ENCODE results near the gene SUPT20HL1. TPM values are rescaled to one million over a fixed set of nuclear protein-coding genes. Genes with fewer than 3 reads are reported as not detected.
"Not testable (repeated sequence)": the region's sequence is repeated elsewhere in the genome, so short reads cannot be mapped to it uniquely, and the experiment has no call there.

SUPT20HL1 gene
- total RNA-seq = not detected

GRCh38 chrX:24360272-24360671 lies at the start of gene SUPT20HL1:
SUPT20HL1 (plus strand) TSS chrX:24360639; CDS start chrX:24362761, 2,122 bp downstream.
- Mint-ChIP-seq H3K36me3 (no peaks in the 10 kb centered on the region), H3K9me3 (ENCODE audit: low read depth) (no peaks in the 10 kb centered on the region), H3K4me1 (peaks cover 14% of the 10 kb centered on the region), H3K4me3 (no peak within 1 kb of the TSS), H3K27ac (no peak within 1 kb of the TSS), H3K27me3 (no peaks in the 10 kb centered on the region)
- CTCF ChIA-PET = no interaction called here
- DNase-seq = no peak
- ATAC-seq = no peak

- H3K4me1 Mint-ChIP-seq; DNase-seq; H3K4me3 Mint-ChIP-seq; ATAC-seq; H3K27me3 Mint-ChIP-seq; H3K36me3 Mint-ChIP-seq; CTCF ChIA-PET; H3K27ac Mint-ChIP-seq; H3K9me3 Mint-ChIP-seq (ENCODE audit: low read depth): not testable (repeated sequence)
Observed at GRCh38 chrX:24310916-24311315, 49.5 kb upstream of the SUPT20HL1 start.

- H3K9me3 Mint-ChIP-seq (ENCODE audit: low read depth); CTCF ChIA-PET: not testable (repeated sequence)
Observed at GRCh38 chrX:24311507-24312248, 48.8 kb upstream of the SUPT20HL1 start.

DNA sequence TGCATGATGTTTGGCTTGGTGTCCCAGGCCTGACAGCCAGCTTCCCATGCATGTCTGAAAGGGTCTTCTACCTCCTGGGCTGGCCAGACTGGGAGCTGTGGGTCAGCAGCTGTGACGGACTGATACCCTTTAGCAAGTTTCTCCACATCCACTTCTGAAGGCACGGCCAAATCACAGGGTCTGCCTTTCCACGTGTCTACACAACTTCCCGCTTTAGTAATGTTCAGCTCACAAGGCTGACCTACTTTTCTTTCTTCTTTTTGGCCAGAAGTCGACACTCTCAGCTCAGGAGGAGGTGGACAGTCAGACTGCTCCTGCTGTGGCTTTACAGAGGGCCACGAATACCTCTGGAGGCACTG lies 48.2 kb upstream of the SUPT20HL1 start:
- H3K27ac Mint-ChIP-seq; H3K27me3 Mint-ChIP-seq; ATAC-seq; H3K4me3 Mint-ChIP-seq; CTCF ChIA-PET; H3K9me3 Mint-ChIP-seq (ENCODE audit: low read depth); H3K36me3 Mint-ChIP-seq; DNase-seq; H3K4me1 Mint-ChIP-seq: not testable (repeated sequence)

More at GRCh38 chrX:24311507-24312248, 48.8 kb upstream of the SUPT20HL1 start:
- not testable (repeated sequence) for H3K27me3 Mint-ChIP-seq, H3K27ac Mint-ChIP-seq, DNase-seq, H3K4me3 Mint-ChIP-seq, H3K36me3 Mint-ChIP-seq, H3K4me1 Mint-ChIP-seq, ATAC-seq

GRCh38 chrX:24314019-24314635 lies 46.3 kb upstream of the SUPT20HL1 start, which contains the start of gene SUPT20HL2:
SUPT20HL2 (minus strand) TSS chrX:24314069; CDS start chrX:24313315, 754 bp downstream.
- no peak for DNase-seq
- CTCF ChIA-PET = no interaction called here
- Mint-ChIP-seq H3K27ac (no peak within 1 kb of the TSS), H3K36me3 (no peaks in the 10 kb centered on the region), H3K27me3 (no peaks in the 10 kb centered on the region), H3K9me3 (ENCODE audit: low read depth) (no peaks in the 10 kb centered on the region), H3K4me3 (no peak within 1 kb of the TSS), H3K4me1 (peaks cover 4% of the 10 kb centered on the region)
- no peak for ATAC-seq

DNA sequence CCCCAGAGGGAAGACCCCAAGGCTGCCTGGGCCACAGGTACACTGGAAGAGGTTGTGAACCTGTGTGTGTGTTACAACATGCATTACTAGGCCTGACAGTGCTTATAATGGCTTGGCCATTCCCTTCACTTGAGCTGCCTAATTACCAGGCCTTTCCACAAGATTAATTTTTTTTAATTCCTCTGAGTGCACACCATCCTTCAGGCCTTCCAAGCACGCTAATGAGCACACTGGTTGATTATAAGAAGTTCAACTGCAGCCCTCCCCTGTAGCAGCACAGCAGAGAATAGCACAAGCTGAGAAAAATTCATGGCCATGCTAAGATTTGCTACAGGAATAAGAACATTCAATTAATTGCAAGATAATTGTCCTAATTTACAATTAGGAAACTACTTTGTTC lies 44.3 kb upstream of the SUPT20HL1 start:
- CTCF ChIA-PET = no interaction called here
- no peaks in the 10 kb centered on the region for H3K36me3 Mint-ChIP-seq
- no peaks in the 10 kb centered on the region for H3K9me3 Mint-ChIP-seq (ENCODE audit: low read depth)

DNA sequence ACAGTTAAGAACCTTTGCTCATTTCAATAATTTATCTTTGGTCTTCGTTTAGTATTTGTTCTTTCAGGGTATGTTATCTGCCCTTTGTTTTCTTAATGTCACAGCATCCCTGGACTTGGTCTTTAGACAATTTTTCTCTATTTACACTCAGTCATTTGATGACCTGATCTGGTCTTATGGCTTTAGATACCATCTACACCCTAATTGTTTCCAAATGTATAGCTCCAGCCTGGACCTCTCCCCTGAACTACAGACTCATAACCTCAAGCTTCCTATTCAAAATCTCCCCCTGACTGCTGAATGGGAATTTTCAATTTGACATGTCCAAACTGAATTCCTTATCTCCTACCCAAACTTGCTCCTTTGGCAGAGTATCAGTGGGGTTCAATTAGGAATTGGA lies 42.9 kb upstream of the SUPT20HL1 start:
- no peaks in the 10 kb centered on the region for H3K9me3 Mint-ChIP-seq (ENCODE audit: low read depth)
- no peak overlapping the region for H3K27ac Mint-ChIP-seq
- DNase-seq (no peak), ATAC-seq (no peak)
- H3K27me3 Mint-ChIP-seq = no peaks in the 10 kb centered on the region
- no peak overlapping the region for H3K4me3 Mint-ChIP-seq
- H3K4me1 Mint-ChIP-seq = no peaks in the 10 kb centered on the region
- CTCF ChIA-PET = no interaction called here
- H3K36me3 Mint-ChIP-seq = no peaks in the 10 kb centered on the region

More for the DNA sequence above, 44.3 kb upstream of the SUPT20HL1 start:
- Mint-ChIP-seq H3K4me1 (no peaks in the 10 kb centered on the region), H3K27ac (no peak overlapping the region), H3K4me3 (no peak overlapping the region), H3K27me3 (no peaks in the 10 kb centered on the region)
- DNase-seq (no peak), ATAC-seq (no peak)

- Mint-ChIP-seq H3K27me3 (peaks cover 5% of the 10 kb centered on the region), H3K27ac (no peak overlapping the region), H3K4me3 (no peak overlapping the region), H3K9me3 (ENCODE audit: low read depth) (no peaks in the 10 kb centered on the region), H3K4me1 (no peaks in the 10 kb centered on the region), H3K36me3 (no peaks in the 10 kb centered on the region)
- CTCF ChIA-PET = no interaction called here
- ATAC-seq (no peak), DNase-seq (no peak)
Observed at GRCh38 chrX:24321741-24322395, 38.6 kb upstream of the SUPT20HL1 start.

DNA sequence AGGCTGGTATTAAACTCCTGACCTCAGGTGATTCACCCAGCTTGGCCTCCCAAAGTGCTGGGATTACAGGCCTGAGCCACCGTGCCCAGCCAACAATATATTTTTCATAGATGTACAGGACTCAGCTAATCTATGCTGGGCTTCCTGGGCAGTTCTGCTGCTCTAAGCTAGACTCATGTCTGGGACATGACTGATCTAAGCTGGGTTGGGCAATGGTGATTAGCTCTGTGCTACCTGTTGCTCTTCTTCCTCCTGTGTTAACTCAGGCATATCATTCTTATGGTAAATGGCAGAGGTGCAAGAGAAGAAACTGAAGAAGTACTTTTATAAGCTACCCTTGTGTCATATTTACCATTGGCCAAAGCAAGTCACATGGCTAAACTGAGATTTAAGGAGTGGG lies 35.2 kb upstream of the SUPT20HL1 start:
- DNase-seq = no peak
- CTCF ChIA-PET = no interaction called here
- Mint-ChIP-seq H3K27ac (no peak overlapping the region), H3K27me3 (peaks cover 8% of the 10 kb centered on the region), H3K4me1 (no peaks in the 10 kb centered on the region), H3K36me3 (no peaks in the 10 kb centered on the region), H3K4me3 (no peak overlapping the region), H3K9me3 (ENCODE audit: low read depth) (no peaks in the 10 kb centered on the region)
- no peak for ATAC-seq

- Mint-ChIP-seq H3K27me3 (peaks cover 5% of the 10 kb centered on the region), H3K4me1 (no peaks in the 10 kb centered on the region), H3K4me3 (no peak overlapping the region), H3K36me3 (no peaks in the 10 kb centered on the region), H3K9me3 (ENCODE audit: low read depth) (no peaks in the 10 kb centered on the region), H3K27ac (no peak overlapping the region)
- ATAC-seq = no peak
- CTCF ChIA-PET = interaction anchor here (0.9 kb wide), 1 partner anchor 38 kb away, joined by 3 read pairs; no protein-coding TSS in a partner anchor
- no peak for DNase-seq
Observed at GRCh38 chrX:24332878-24333277, 27.6 kb upstream of the SUPT20HL1 start.

DNA sequence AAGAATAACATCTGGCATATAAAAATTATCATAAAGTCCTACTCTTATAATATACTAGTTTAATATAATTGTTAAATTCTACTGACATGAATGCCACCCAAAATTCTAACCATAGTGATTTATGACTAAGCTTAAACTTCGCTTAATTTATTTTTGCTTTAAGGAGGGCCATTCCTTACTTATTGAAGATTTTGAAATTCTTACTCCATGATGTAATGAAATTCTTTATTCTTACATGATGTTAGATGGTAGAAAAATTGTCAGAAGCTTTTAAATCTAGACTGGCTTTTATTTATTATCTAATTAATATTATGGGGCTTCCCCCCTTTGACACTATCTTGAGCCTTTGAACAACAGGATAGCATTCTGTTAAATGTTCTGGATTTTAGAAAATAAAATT lies 27.1 kb upstream of the SUPT20HL1 start:
- peaks cover 5% of the 10 kb centered on the region for H3K27me3 Mint-ChIP-seq
- CTCF ChIA-PET = interaction anchor here (0.9 kb wide), 1 partner anchor 38 kb away, joined by 3 read pairs; no protein-coding TSS in a partner anchor
- DNase-seq (no peak), ATAC-seq (no peak)
- no peak overlapping the region for H3K27ac Mint-ChIP-seq
- H3K36me3 Mint-ChIP-seq = no peaks in the 10 kb centered on the region
- H3K4me3 Mint-ChIP-seq = no peak overlapping the region
- no peaks in the 10 kb centered on the region for H3K4me1 Mint-ChIP-seq
- no peaks in the 10 kb centered on the region for H3K9me3 Mint-ChIP-seq (ENCODE audit: low read depth)

DNA sequence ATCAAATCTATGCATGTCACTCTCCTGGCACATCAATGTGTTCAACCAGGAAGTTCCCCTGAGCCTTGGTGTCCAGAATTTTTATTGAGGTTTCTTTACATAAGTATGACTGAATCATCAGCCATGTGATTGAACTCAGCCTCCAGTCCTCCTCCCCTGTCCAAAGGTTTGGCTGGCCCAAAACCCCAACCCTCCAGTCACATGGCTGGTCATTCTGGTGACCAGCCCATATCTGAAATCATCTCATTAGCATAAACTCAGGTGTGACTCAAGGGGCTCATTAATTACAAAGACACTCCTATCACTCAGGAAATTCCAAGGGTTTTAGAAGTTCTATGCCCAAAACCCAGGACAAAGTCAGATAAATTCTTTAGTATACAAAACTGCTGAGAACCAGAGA lies 26.0 kb upstream of the SUPT20HL1 start:
- DNase-seq (no peak), ATAC-seq (no peak)
- Mint-ChIP-seq H3K27ac (no peak overlapping the region), H3K36me3 (no peaks in the 10 kb centered on the region), H3K4me1 (peaks cover under 1% of the 10 kb centered on the region), H3K4me3 (no peak overlapping the region), H3K27me3 (peaks cover 5% of the 10 kb centered on the region), H3K9me3 (ENCODE audit: low read depth) (no peaks in the 10 kb centered on the region)
- CTCF ChIA-PET = no interaction called here

DNA sequence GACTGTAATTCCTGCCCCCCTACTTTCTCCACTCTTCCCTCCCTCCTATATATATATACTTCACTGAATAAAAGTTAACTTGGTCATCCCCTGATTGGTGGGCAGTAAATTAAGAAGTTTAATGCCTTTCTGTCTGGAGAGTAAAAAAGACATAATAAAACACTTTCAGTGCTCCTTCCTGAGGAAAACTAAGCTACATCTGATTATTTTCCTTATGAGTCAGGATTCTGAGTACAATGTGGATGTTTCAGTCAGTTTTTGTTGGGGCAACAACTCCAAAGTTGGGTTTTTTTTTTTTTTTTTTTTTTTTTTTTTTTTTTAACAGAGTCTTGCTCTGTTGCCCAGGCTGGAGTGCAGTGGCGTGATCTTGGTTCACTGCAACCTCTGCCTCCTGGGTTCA lies 24.6 kb upstream of the SUPT20HL1 start:
- no peak for ATAC-seq
- no peak overlapping the region for H3K27ac Mint-ChIP-seq
- H3K36me3 Mint-ChIP-seq = no peaks in the 10 kb centered on the region
- H3K4me1 Mint-ChIP-seq = peaks cover 10% of the 10 kb centered on the region
- no peaks in the 10 kb centered on the region for H3K9me3 Mint-ChIP-seq (ENCODE audit: low read depth)
- no peak overlapping the region for H3K4me3 Mint-ChIP-seq
- H3K27me3 Mint-ChIP-seq = peaks cover 8% of the 10 kb centered on the region
- CTCF ChIA-PET = no interaction called here
- no peak for DNase-seq

DNA sequence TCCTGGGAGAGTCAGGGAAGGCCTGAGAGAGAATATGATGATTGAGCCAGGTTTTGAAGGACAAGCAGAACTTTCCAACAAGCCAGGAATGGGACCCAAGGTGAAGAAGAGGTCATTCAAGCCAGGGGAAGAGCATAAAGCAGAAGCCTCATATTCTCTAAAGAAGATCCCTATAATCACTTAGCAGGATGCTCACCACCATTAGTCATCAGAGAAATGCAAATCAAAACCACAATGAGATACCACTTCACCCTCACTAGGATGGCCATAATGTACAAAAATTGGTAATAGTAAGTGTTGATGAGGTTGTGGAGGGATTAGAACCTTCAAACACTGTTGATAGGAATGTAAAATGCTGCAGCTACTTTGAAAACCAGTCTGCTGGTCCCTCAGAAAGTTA lies 20.5 kb upstream of the SUPT20HL1 start:
- Mint-ChIP-seq H3K9me3 (ENCODE audit: low read depth) (no peaks in the 10 kb centered on the region), H3K27ac (no peak overlapping the region), H3K4me3 (no peak overlapping the region), H3K36me3 (no peaks in the 10 kb centered on the region), H3K4me1 (peaks cover 25% of the 10 kb centered on the region), H3K27me3 (peaks cover 6% of the 10 kb centered on the region)
- no peak for ATAC-seq
- CTCF ChIA-PET = no interaction called here
- DNase-seq = no peak
